CD4-positive, alpha-beta T cell (primary cell): Measurements from ENCODE around the gene CD63. TPM values are rescaled to one million over a fixed set of nuclear protein-coding genes. Genes with fewer than 3 reads are reported as not detected.

Experiments
- ATAC-seq: fragments of 200-7000 bp; cut with Tn5 transposase; one replicate; pipeline ENCODE4 v1.10.0; 2022; ENCODE audit warnings: mild to moderate bottlenecking; ENCODE audit not compliant: poor library complexity
- CTCF ChIA-PET: fragments of 350-600 bp; sonication (Branson Sonifier 250); formaldehyde crosslinking; loops from one replicate; lab custom pipeline; 2021; ENCODE audit warnings: antibody characterized with exemption, inconsistent platforms; lab: Charles Lee
- POLR2A ChIA-PET: fragments of 350-600 bp; sonication (Branson Sonifier 250); formaldehyde crosslinking; loops from one replicate; lab custom pipeline; 2021; ENCODE audit warnings: antibody characterized with exemption, inconsistent platforms; lab: Charles Lee
- DNase-seq, 14 experiments: peaks; one replicate each; pipeline ENCODE4 v3.0.0-alpha.2; 2013 to 2020; ENCODE audit warnings: mixed read lengths in 2 of 14
- H3K27ac ChIP-seq, 2 donors: one replicate each; pipeline versions ENCODE4 v1.5.1 to v1.7.0; 2013; ENCODE audit warnings: low read length in 2 of 2, low read depth in 1 of 2, mild to moderate bottlenecking in 1 of 2
- H3K27me3 ChIP-seq, 2 experiments: 1 replicate in 1 of 2; 2 replicates in 1 of 2; pipeline versions ENCODE4 v1.6.1 to v1.7.0; 2013; ENCODE audit warnings: low read length in 2 of 2, control low read depth in 1 of 2, mild to moderate bottlenecking in 1 of 2, moderate library complexity in 1 of 2; ENCODE audit not compliant: insufficient read depth in 2 of 2, control insufficient read depth in 1 of 2
- H3K36me3 ChIP-seq: one replicate; pipeline ENCODE4 v1.6.1; 2013; ENCODE audit warnings: low read length, control low read depth; ENCODE audit not compliant: insufficient read depth
- H3K4me1 ChIP-seq: one replicate; pipeline ENCODE4 v1.6.1; 2013; ENCODE audit warnings: low read length, control low read depth; ENCODE audit not compliant: insufficient read depth
- H3K4me3 ChIP-seq: one replicate; pipeline ENCODE4 v1.5.1; 2013; ENCODE audit warnings: mild to moderate bottlenecking, low read length, moderate library complexity
- H3K9me3 ChIP-seq, 2 experiments: 1 replicate in 1 of 2; 2 replicates in 1 of 2; pipeline versions ENCODE4 v1.6.1 to v1.7.0; 2013; ENCODE audit warnings: low read length in 2 of 2, mild to moderate bottlenecking in 2 of 2, control low read depth in 1 of 2, moderate library complexity in 1 of 2; ENCODE audit not compliant: control insufficient read depth in 1 of 2, insufficient read depth in 1 of 2
- H3K27ac Mint-ChIP-seq: one replicate; pipeline ENCODE4 v1.8.0; 2020; ENCODE audit warnings: mixed read lengths
- H3K27me3 Mint-ChIP-seq: one replicate; pipeline ENCODE4 v1.8.0; 2021; ENCODE audit warnings: mixed read lengths
- H3K36me3 Mint-ChIP-seq: one replicate; pipeline ENCODE4 v1.8.0; 2021; ENCODE audit warnings: low read depth, mixed read lengths
- H3K4me1 Mint-ChIP-seq: one replicate; pipeline ENCODE4 v1.8.0; 2021; ENCODE audit warnings: low read depth, mixed read lengths
- H3K4me3 Mint-ChIP-seq: one replicate; pipeline ENCODE4 v1.8.0; 2020; ENCODE audit warnings: mild to moderate bottlenecking, mixed read lengths
- H3K9me3 Mint-ChIP-seq: one replicate; pipeline ENCODE4 v1.8.0; 2020; ENCODE audit warnings: mixed read lengths
- CTCF ChIP-seq: fragments of 200-600 bp; IDR thresholded peaks from one replicate; pipeline ENCODE4 v1.8.0; 2022; ENCODE audit warnings: antibody characterized with exemption, mild to moderate bottlenecking
- intact Hi-C, 2 experiments: fragments of 100-400 bp; cut with DNase I in 1 of 2; cut with micrococcal nuclease in 1 of 2; formaldehyde crosslinking; loops; one replicate each; pipeline versions ENCODE4 v1.15.1 to v1.9.0; 2023 to 2025; cut with DNase I, micrococcal nuclease
- total RNA-seq, 174 experiments: library from RNA in 2 of 174; stranded (reverse) in 2 of 174; gene quantifications; one replicate each; pipeline ENCODE4 v1.2.3 and lab custom pipeline; 2021 to 2026

Gene CD63
- total RNA-seq, 2 experiments from 2014 or later, result 34.0 to 36.4 TPM

DNA sequence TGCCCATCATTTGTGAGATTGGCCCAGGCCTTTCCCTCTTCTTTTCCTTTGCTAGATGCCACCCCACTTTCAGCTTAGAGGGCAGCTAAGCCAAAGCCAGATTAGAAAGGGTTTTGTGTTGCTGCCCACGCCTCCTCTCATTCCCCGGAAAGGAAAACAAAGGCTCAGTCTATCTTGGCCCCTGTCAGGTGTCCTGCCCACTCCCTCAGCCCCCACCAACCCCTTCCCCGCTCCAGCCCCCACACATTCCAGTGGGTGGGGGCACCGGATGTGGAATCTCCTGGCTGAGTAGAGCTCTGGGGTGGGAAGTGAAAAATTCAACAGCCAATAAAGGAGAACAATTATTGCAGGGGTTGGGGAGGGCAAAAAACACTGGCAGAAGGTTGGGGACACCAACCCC is 10.8 kb downstream of the CD63 start:
- Histone ChIP-seq H3K27ac (no peak overlapping the region), H3K36me3 (peaks cover 18% of the 10 kb centered on the region), H3K4me3 (no peak overlapping the region), H3K27me3 (no peaks in the 10 kb centered on the region), H3K4me1 (peaks cover 44% of the 10 kb centered on the region), H3K9me3 (no peaks in the 10 kb centered on the region)
- Mint-ChIP-seq H3K27ac (peak overlapping the region; percentile 12), H3K4me3 (peak overlapping the region; percentile 96), H3K36me3 (peaks cover 21% of the 10 kb centered on the region), H3K9me3 (no peaks in the 10 kb centered on the region), H3K27me3 (peaks cover 4% of the 10 kb centered on the region), H3K4me1 (peaks cover 34% of the 10 kb centered on the region)
- DNase-seq (no peak), ATAC-seq (no peak)
- intact Hi-C loops, result no loop called here
- ChIA-PET CTCF (interaction anchor here (1.3 kb wide), 1 partner anchor 21 kb away, joined by 7 read pairs; no protein-coding TSS in a partner anchor), POLR2A (interaction anchor here (1.3 kb wide), 2 partner anchors 11 to 111 kb away, joined by 3 to 4 read pairs; partner anchors contain the start of genes CD63 and DNAJC14)
- no peak for TF ChIP-seq CTCF

GRCh38 chr12:55717011-55718007 is 11.5 kb downstream of the CD63 start:
- ATAC-seq (no peak), DNase-seq (peak in 2 of 14 experiments; percentile 30 to 34)
- ChIA-PET POLR2A (interaction anchor here (1.3 to 2.7 kb wide), 6 partner anchors 12 to 256 kb away, joined by 3 to 30 read pairs (median 12); partner anchors contain the start of genes CD63, DNAJC14, ORMDL2 and RAB5B), CTCF (interaction anchor here (1.3 kb wide), 1 partner anchor 21 kb away, joined by 7 read pairs; no protein-coding TSS in a partner anchor)
- peaks cover 21% of the 10 kb centered on the region for H3K36me3 Mint-ChIP-seq
- peaks cover 34% of the 10 kb centered on the region for H3K4me1 Mint-ChIP-seq
- Histone ChIP-seq H3K4me3 (peak overlapping the region; percentile 75), H3K27me3 (no peaks in the 10 kb centered on the region), H3K9me3 (no peaks in the 10 kb centered on the region), H3K27ac (peak overlapping the region; percentile 93 to 94), H3K4me1 (peaks cover 44% of the 10 kb centered on the region), H3K36me3 (peaks cover 18% of the 10 kb centered on the region)
- H3K4me3 Mint-ChIP-seq, result peak overlapping the region; percentile 96
- peak overlapping the region; percentile 92 for H3K27ac Mint-ChIP-seq
- intact Hi-C loops, result no loop called here
- H3K9me3 Mint-ChIP-seq, result no peaks in the 10 kb centered on the region
- peaks cover 4% of the 10 kb centered on the region for H3K27me3 Mint-ChIP-seq
- no peak for TF ChIP-seq CTCF

DNA sequence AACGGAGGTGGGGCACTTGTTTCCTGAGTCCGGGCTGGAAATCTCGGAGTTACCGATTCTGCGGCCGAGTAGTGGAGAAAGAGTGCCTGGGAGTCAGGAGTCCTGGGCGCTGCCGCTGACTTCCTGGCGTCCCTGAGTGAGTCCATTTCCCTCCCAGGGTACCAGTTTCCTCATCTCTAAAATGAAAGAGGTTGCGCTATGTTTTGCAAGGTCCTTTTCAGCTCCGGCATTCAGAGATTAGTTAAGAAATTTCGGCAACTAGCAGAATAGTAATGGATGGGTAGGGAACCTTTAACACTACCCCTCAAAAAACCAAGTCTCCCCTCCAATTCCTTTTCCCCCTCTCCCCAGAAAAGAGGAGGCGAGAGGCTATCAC is 12.2 kb downstream of the CD63 start:
- Mint-ChIP-seq H3K36me3 (peaks cover 21% of the 10 kb centered on the region), H3K9me3 (no peaks in the 10 kb centered on the region), H3K4me1 (peaks cover 34% of the 10 kb centered on the region), H3K27me3 (peaks cover 4% of the 10 kb centered on the region), H3K27ac (peak overlapping the region; percentile 92), H3K4me3 (peak overlapping the region; percentile 96)
- H3K4me1 ChIP-seq, result peaks cover 44% of the 10 kb centered on the region
- ChIA-PET CTCF (interaction anchor here (1.6 kb wide), 1 partner anchor 21 kb away, joined by 9 read pairs; no protein-coding TSS in a partner anchor), POLR2A (interaction anchor here (1.0 to 2.7 kb wide), 9 partner anchors 9 to 913 kb away, joined by 3 to 30 read pairs (median 6); partner anchors contain the start of genes CD63, ITGA7, ORMDL2 and RAB5B)
- no peak for TF ChIP-seq CTCF
- no peak for DNase-seq
- H3K36me3 ChIP-seq, result peaks cover 18% of the 10 kb centered on the region
- H3K27me3 ChIP-seq, result no peaks in the 10 kb centered on the region
- ATAC-seq, result no peak
- H3K4me3 ChIP-seq, result peak overlapping the region; percentile 75
- no peaks in the 10 kb centered on the region for H3K9me3 ChIP-seq
- H3K27ac ChIP-seq, result peak overlapping the region; percentile 93 to 94
- intact Hi-C loops, result no loop called here
